ENCODE data around the gene CPXM2.

The CPXM2 gene

GRCh38 chr10:123761038-123761428, 130.6 kb downstream of the CPXM2 start:
- DNase-seq (no peak), ATAC-seq (replicated peaks) (no peak)
- no peaks in the 10 kb centered on the region for H3K36me3 Mint-ChIP-seq
- H3K4me1 Mint-ChIP-seq = no peaks in the 10 kb centered on the region
- H3K27me3 Mint-ChIP-seq = peaks cover 21 to 39% of the 10 kb centered on the region in 2 donors
- no peak overlapping the region for H3K27ac Mint-ChIP-seq
- H3K4me3 Mint-ChIP-seq = no peak overlapping the region
- H3K9me3 Mint-ChIP-seq = no peaks in the 10 kb centered on the region

DNA sequence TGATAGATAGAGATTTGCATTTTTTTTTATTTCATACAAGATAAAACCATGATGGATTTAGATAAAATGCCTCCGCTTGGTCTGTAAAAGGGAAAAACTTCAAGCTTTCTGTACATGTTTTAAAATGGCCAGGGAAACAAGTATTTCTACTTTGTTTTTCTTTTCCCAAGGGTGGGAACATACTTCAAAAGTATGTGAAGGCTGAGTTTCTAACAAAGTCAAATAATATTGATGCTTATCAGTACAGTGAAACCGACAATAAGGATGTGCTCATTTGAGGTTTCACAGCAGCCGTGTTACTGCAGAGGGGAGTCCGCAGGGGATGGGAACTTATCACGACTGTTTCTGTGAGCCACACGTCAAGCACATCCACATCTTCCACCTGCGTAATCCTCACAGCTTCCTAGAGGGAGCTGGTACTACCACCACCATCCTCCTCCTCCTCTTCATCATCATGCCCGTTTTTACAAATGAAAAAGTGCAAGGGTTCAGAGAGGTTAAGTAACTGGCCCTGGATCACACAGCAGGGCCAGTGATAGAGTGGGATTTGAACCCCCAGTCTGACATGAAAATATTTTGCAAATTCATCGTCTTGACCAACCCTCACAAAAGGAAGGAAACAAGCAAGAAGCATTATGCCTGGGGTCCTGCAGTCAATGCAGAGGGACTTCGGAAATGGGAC, 131.1 kb downstream of the CPXM2 start:
- Mint-ChIP-seq H3K4me1 (no peaks in the 10 kb centered on the region), H3K4me3 (no peak overlapping the region), H3K27me3 (peaks cover 16 to 34% of the 10 kb centered on the region in 2 donors), H3K9me3 (no peaks in the 10 kb centered on the region), H3K36me3 (no peaks in the 10 kb centered on the region), H3K27ac (no peak overlapping the region)
- ATAC-seq (replicated peaks) (no peak), DNase-seq (no peak)

DNA sequence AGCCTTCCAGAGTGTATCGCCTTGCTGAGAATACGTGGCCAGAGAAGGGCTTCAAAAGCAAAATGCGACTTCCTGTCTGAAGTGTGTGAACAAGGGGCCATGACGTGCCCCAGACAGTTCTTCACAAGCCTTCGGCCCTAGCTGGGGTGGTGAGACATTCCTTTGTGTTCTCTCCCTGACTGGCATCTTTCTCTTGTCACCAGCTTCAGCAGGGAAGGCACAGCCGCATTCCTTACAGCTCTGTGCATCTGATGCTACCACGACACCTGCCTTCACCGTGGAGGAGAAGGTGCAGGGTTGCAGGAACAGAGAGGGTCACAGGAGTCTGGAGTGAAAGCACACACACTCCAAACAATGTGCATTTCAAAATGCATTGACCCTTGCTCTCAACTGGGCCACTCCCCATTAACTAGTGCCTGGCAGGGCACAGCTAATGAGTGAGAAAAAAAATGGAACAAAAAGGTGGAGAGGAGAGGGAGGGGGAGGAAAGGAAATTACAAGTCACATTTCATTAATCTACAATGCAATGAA, 132.0 kb downstream of the CPXM2 start:
- Mint-ChIP-seq H3K9me3 (no peaks in the 10 kb centered on the region), H3K27me3 (peaks cover 19 to 31% of the 10 kb centered on the region in 2 donors), H3K4me3 (no peak overlapping the region), H3K4me1 (no peaks in the 10 kb centered on the region), H3K36me3 (no peaks in the 10 kb centered on the region), H3K27ac (no peak overlapping the region)
- ATAC-seq (replicated peaks) = no peak
- no peak for DNase-seq

- Mint-ChIP-seq H3K36me3 (no peaks in the 10 kb centered on the region), H3K9me3 (no peaks in the 10 kb centered on the region), H3K4me1 (no peaks in the 10 kb centered on the region), H3K27ac (no peak overlapping the region), H3K4me3 (no peak overlapping the region), H3K27me3 (peaks cover 24 to 31% of the 10 kb centered on the region in 2 donors)
- ATAC-seq (replicated peaks) = no peak
- DNase-seq = no peak
Observed at GRCh38 chr10:123759041-123759440, 132.6 kb downstream of the CPXM2 start.

DNA sequence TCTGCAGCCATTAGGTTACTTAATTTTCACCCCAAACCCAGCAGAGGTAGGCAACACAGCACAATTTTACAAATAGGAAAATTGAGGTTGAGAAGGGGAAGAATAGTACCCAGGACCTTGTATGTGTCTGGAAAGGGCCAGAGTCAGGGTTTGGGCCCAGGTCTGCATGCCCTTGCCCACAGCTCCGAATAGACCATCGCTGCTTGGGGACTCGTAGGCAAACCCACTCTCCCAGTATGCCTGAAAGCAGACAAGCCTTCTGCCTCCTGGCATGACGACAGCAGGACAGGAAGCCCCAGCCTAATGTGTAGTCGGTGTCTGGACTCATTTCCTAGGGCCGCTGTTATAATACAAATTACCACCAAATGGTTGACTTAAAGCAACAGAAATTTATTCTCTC, 133.8 kb downstream of the CPXM2 start:
- no peaks in the 10 kb centered on the region for H3K4me1 Mint-ChIP-seq

DNA sequence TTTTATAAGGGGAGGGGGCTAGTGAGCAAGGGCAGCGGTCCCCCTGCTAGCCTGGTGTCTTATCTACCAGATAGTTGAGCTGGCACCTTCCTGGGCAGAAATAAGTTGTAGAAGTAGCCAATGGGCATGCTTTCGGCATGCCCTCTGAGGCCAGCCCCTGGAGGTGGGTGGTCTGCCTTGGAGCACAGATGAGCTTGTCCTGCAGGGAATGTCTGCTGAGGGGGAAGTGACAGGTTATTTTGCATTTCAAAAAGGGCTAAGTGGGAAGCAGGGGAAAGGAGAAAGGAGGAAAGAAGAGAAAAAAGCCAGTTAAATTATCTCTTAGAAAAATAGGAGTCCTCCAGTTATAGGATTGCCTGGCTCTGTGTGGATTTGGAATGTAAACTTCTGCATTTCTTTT, 136.5 kb downstream of the CPXM2 start:
- Mint-ChIP-seq H3K27ac (no peak overlapping the region), H3K4me3 (no peak overlapping the region), H3K4me1 (no peaks in the 10 kb centered on the region), H3K9me3 (peaks cover 7 to 11% of the 10 kb centered on the region in 2 donors), H3K36me3 (no peaks in the 10 kb centered on the region), H3K27me3 (peaks cover 11 to 15% of the 10 kb centered on the region in 2 donors)
- ATAC-seq (replicated peaks) (no peak), DNase-seq (no peak)

More for the DNA sequence above, 133.8 kb downstream of the CPXM2 start:
- no peak for ATAC-seq (replicated peaks)
- Mint-ChIP-seq H3K27ac (no peak overlapping the region), H3K4me3 (no peak overlapping the region), H3K27me3 (peaks cover 27% of the 10 kb centered on the region in 2 donors), H3K36me3 (no peaks in the 10 kb centered on the region), H3K9me3 (no peaks in the 10 kb centered on the region)
- no peak for DNase-seq

DNA sequence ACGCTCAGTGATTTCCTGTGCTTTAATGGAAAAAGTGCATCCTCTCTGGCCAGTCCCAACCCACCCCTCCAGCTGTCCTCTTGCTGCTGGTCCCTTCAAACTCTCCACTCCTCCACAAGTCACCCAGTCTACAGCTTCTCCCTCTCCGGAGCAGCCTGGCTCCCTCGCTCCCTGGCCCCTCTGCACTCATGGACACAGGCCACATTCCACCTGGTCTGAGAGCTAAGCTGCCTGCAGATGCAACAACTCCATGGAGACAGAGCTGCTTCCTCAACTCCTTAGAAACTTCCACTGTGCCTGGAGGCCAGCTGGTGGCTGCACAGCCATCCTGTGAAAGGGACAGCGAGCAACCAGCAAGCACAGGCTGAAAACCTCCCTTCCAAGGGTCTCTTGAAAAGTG, 137.5 kb downstream of the CPXM2 start:
- no peak for DNase-seq
- ATAC-seq (replicated peaks) = no peak
- Mint-ChIP-seq H3K36me3 (no peaks in the 10 kb centered on the region), H3K27ac (no peak overlapping the region), H3K27me3 (peaks cover 11 to 15% of the 10 kb centered on the region in 2 donors), H3K4me3 (no peak overlapping the region), H3K9me3 (peaks cover 7 to 11% of the 10 kb centered on the region in 2 donors), H3K4me1 (no peaks in the 10 kb centered on the region)

GRCh38 chr10:123751342-123752134, 140.1 kb downstream of the CPXM2 start:
- Mint-ChIP-seq H3K27ac (no peak overlapping the region), H3K36me3 (no peaks in the 10 kb centered on the region), H3K9me3 (peaks cover 7 to 11% of the 10 kb centered on the region in 2 donors), H3K4me1 (no peaks in the 10 kb centered on the region), H3K27me3 (peaks cover 6 to 15% of the 10 kb centered on the region in 2 donors), H3K4me3 (no peak overlapping the region)
- ATAC-seq (replicated peaks) (no peak), DNase-seq (no peak)

DNA sequence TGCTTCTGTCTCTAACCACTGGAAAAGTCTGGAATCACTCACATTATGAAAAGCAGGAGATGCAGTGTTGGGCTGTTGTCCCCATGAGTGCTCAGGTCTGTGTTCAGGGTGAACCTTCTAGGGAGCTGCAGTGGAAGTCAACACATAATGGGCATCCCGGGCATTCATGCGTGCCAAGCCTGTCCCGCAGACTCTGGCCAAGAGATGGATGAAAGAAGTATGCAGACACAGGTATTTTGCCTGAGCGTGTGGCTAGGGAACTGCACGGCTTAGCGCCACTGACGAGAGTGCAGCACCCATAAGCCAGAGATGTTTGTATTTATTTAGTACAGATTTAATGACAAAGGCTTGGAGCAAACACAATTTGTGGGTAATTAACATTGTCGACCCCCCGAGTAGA, 140.7 kb downstream of the CPXM2 start:
- no peak overlapping the region for H3K27ac Mint-ChIP-seq
- H3K36me3 Mint-ChIP-seq = no peaks in the 10 kb centered on the region
- no peaks in the 10 kb centered on the region for H3K4me1 Mint-ChIP-seq
- H3K4me3 Mint-ChIP-seq = no peak overlapping the region
- DNase-seq = no peak
- H3K27me3 Mint-ChIP-seq = peaks cover 6 to 15% of the 10 kb centered on the region in 2 donors
- H3K9me3 Mint-ChIP-seq = peaks cover 7 to 11% of the 10 kb centered on the region in 2 donors
- no peak for ATAC-seq (replicated peaks)

DNA sequence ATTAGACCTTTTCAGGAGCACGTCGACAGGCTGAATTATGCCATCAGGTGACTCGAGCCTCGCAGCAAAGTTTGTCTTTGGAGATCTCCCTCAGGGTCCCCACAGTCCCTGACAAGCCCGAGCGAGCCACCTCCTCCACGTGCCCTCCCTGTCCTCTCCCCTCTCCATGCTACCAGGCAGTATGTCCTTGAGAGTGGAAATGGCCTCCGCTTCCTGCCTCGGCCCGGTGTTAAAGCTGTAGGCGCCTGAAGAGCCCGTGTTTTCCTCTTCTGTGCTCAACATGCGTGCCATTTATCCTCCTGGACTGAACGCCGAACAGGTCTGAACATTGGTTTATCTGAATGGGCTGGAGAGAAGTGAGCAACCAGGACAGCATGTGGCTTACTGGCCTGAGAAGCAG, 142.9 kb downstream of the CPXM2 start:
- Mint-ChIP-seq H3K36me3 (no peaks in the 10 kb centered on the region), H3K4me3 (no peak overlapping the region), H3K9me3 (peaks cover 7 to 11% of the 10 kb centered on the region in 2 donors), H3K4me1 (no peaks in the 10 kb centered on the region), H3K27ac (no peak overlapping the region), H3K27me3 (peaks cover 0 to 8% of the 10 kb centered on the region in 2 donors)
- DNase-seq = no peak
- ATAC-seq (replicated peaks) = no peak

- H3K4me3 Mint-ChIP-seq = no peak overlapping the region
- peaks cover 4 to 9% of the 10 kb centered on the region in 2 donors for H3K27me3 Mint-ChIP-seq
- DNase-seq (no peak), ATAC-seq (replicated peaks) (no peak)
- H3K36me3 Mint-ChIP-seq = no peaks in the 10 kb centered on the region
- no peaks in the 10 kb centered on the region for H3K4me1 Mint-ChIP-seq
- H3K27ac Mint-ChIP-seq = no peak overlapping the region
- peaks cover 7 to 11% of the 10 kb centered on the region in 2 donors for H3K9me3 Mint-ChIP-seq
Observed at GRCh38 chr10:123747426-123747825, 144.2 kb downstream of the CPXM2 start.

DNA sequence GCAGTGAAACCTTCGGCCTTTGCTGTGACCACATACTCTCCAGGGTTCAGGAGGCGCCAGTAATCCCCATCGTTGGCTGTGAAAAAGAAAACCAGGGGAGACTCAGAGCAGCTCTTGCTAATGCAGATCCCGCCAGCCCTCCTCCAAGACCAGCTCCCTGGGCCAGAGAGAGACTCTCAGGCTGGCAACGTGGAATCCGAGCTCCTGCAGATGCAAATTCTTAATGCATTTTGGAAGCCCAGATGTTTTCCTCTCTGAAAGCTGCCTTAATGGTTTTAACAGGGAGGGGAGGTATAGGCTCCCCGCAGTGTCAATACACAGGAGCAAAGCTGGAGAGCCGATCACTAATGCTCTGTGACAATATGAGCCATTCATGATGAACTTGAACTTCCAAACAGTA, 144.7 kb downstream of the CPXM2 start:
- H3K36me3 Mint-ChIP-seq = no peaks in the 10 kb centered on the region
- H3K4me3 Mint-ChIP-seq = no peak overlapping the region
- H3K27ac Mint-ChIP-seq = no peak overlapping the region
- H3K9me3 Mint-ChIP-seq = peaks cover 7 to 11% of the 10 kb centered on the region in 2 donors
- H3K27me3 Mint-ChIP-seq = peaks cover 6 to 12% of the 10 kb centered on the region in 2 donors
- no peaks in the 10 kb centered on the region for H3K4me1 Mint-ChIP-seq
- DNase-seq (no peak), ATAC-seq (replicated peaks) (no peak)

- ATAC-seq (replicated peaks) = no peak
- Mint-ChIP-seq H3K36me3 (no peaks in the 10 kb centered on the region), H3K27ac (no peak overlapping the region), H3K27me3 (peaks cover 6 to 15% of the 10 kb centered on the region in 2 donors), H3K9me3 (peaks cover 7 to 10% of the 10 kb centered on the region in 2 donors), H3K4me3 (no peak overlapping the region), H3K4me1 (no peaks in the 10 kb centered on the region)
- no peak for DNase-seq
Observed at GRCh38 chr10:123746520-123746919, 145.1 kb downstream of the CPXM2 start.

DNA sequence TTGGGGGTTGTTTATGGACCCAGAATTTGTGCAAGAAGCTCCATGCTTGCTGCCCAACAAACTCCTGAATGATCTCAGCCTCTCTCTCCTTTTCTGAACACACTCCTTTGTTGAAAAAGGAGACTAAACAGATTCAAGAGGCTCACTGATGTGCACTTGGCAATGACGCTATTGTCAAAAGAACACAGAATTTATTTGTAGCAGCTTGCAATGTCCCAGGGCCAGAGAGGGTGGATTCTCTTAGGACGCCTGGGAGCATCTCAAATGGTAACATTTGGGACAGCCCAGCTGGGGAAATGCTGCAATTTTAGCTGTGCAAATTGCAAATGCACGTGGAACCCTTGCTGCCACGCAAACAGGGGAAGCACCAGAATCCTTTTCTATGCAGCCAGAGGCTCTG, 145.5 kb downstream of the CPXM2 start:
- no peak for ATAC-seq (replicated peaks)
- Mint-ChIP-seq H3K4me3 (no peak overlapping the region), H3K4me1 (no peaks in the 10 kb centered on the region), H3K27me3 (peaks cover 6 to 19% of the 10 kb centered on the region in 2 donors), H3K36me3 (no peaks in the 10 kb centered on the region), H3K9me3 (peaks cover 3 to 6% of the 10 kb centered on the region in 2 donors), H3K27ac (no peak overlapping the region)
- no peak for DNase-seq

- Mint-ChIP-seq H3K9me3 (no peaks in the 10 kb centered on the region), H3K27me3 (peaks cover 6 to 20% of the 10 kb centered on the region in 2 donors), H3K4me1 (no peaks in the 10 kb centered on the region), H3K27ac (no peak overlapping the region), H3K36me3 (no peaks in the 10 kb centered on the region), H3K4me3 (no peak overlapping the region)
- ATAC-seq (replicated peaks) (no peak), DNase-seq (no peak)
Observed at GRCh38 chr10:123744224-123744536, 147.4 kb downstream of the CPXM2 start.
